ENCODE results near the gene P2RY8.
"Not testable (repeated sequence)": the region's sequence is repeated elsewhere in the genome, so short reads cannot be mapped to it uniquely, and the experiment has no call there.

The P2RY8 gene

GRCh38 chrX:1519022-1519497 lies 17.9 kb downstream of the P2RY8 start:
- no peak for DNase-seq

DNA sequence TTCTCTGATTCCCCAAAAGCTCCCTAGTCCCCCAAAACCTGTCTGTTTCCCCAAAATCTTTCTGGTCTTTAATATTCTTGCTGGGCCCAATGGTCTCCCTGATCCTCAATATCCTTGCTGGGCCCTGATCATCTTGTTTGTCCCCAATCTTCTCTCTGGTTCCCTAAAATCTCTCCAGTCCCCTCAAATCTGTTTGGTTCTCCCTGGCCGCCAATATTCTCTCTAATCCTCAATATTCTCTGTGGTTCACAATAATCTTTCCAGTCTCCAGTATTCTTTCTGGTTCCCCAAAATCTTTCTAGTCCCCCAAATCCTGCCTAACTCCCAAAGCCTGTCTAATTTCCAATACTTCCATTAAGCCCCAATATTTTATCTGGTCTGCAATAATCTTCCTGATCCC lies 18.5 kb downstream of the P2RY8 start:
- DNase-seq: no peak

DNA sequence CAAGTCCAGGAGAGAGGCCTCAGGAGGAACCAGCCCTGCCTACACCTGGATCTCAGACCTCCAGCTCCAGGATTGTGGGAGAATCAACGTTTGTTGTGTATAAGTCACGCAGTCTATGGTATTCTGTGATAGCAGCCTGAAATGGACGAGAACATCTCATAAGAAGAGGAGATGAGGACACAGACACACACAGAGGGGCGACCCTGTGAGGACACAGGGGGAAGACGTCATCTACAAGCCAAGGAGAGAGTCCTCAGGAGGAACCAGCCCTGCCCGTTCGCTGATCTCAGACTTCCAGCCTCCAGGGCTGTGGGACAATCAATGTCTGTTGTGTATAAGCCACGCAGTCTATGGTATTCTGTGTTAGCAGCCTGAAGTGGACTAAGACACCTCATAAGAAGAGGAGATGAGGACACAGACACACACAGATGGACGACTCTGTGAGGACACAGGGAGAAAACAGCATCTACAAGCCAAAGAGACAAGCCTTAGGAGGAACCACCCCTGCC lies 20.3 kb downstream of the P2RY8 start:
- DNase-seq: no peak

DNA sequence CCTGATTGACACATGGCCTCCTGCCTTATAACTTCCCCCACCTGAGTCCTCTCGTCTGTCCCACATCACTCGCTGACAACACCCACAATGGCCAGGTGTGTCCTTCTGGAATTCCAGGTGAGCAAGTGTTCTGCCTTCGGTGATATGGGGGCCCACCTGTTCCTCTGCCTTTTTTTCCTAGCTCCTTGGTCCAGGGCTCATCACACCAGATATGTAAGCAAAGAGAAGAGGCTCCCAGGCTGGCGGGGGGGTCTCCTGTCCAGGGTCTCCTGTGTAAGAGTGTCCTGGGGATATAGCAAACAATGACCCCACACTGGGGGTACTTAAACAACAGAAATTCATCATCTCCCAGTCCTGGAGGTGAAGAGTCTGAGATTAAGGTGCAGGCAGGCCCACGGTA lies 25.2 kb downstream of the P2RY8 start:
- DNase-seq: no peak

DNA sequence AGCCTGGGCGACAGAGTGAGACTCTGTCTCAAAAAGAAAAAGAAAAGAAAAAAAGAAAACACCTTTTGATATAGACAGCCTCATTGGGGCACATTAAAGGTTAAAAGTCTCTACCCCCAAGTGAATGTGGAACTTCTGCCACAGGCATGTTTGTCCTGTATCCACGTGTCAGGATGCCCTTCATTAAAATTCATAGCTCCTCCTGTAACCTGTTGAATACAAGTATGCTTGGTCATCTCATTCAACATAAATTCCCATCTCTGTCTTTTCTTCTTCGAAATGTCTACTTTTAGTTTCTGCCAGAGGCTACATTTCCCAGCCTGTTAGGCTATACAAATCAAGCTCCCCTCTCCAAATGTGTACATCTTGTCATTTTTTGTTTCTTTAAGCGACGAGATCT lies 25.8 kb downstream of the P2RY8 start:
- DNase-seq: no peak

GRCh38 chrX:1507511-1508463 lies 29.2 kb downstream of the P2RY8 start:
- no peak for DNase-seq

- DNase-seq: no peak
Measured at GRCh38 chrX:1506916-1507315, 30.1 kb downstream of the P2RY8 start.

DNA sequence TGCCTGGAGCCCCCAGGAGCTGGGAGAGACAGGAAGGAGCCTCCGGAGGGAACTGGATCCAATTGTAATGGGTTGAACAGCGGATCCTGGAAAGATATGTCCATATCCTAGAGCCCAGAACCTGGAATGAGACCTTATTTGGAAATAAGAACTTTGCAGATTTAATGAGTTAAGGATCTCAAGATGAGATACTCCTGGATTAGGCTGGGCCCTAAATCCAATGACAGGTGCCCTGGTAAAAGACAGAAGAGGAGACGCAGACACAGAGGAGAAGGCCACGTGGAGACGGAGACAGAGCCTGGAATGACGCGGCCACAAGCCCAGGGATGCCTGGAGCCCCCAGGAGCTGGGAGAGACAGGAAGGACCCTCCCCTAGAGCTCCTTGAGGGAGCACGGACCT lies 34.1 kb downstream of the P2RY8 start:
- no peak for DNase-seq

DNA sequence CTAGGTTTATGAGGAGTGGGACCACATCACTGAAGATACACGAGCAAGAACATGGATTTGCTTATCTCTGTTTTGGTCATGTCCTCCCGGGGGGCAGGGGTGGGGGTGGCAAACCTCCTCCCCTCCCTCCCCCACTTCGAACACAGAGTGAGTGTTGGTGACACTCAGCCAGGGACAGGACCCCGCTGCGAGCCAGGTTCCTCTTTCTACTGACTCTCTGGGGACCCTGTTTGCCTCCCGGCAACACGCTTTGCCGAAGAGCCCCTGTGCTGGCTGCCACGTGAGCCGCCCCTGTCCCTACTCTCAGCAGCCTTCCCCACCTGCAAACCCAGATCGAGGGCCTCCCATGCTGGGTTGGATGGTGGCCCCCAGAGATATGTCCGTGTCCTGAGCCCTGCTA lies 34.7 kb downstream of the P2RY8 start:
- DNase-seq: no peak

DNA sequence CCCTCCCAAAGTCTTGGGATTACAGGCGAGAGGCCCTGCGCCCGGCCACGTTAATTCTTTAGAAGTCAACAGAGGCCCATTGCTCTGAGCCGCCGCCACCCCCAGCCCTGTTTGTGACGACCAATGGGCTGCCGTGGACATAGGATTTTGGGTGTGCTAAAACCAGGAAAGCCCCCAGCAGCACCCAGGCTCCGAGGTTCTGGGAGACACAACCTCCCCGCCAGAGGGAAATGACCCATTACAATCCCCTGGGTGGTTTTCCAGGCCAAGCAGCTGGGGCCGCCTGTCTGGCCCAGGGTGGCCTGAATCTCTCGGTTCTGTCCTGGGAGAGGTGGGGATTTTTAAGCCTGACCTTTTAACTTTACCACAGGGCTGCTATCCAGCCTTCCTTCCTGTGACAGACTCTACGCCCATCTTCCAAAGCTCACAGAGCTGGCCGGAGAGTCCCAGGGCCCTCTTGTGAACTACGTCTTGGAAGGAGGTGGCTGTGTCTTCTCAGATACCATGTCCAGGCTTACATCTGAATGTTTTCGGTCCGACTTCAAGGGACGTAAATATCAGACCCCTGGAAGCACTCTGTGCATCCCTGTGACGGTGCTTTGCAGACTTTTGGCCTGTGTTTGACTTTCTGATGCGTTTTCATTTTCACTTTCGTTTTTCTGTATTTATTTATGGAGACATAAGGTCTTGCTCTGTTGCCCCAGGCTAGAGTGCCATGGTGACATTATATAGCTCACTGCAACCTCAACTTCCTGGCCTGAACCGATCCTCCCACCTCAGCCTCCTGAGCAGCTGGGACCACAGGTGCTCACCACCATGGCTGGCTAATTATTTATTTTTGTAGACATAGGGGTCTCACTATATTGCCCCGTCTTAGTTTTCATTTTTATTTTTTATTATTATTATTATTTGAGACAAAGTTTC lies 36.0 kb downstream of the P2RY8 start:
- no peak for DNase-seq

DNA sequence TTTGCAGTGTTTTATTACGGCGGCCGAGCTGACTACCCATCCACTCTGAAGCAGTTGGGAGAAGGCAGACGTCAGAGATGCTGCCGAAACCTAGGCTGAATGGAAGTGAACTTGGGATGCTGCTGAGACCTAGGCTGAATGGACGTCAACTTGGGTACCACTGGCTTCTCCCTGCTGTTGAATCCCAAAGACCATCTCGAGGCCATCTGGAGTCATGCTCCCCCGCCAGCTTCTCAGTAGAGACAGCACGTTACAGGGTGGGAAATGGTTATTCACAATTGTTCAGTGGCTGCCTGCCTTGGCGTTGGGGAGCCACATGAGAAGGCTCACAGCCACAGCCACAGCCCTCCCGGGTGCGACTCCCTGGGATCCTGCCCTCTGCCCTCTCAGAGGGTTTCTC lies 40.9 kb downstream of the P2RY8 start:
- DNase-seq: no peak

DNA sequence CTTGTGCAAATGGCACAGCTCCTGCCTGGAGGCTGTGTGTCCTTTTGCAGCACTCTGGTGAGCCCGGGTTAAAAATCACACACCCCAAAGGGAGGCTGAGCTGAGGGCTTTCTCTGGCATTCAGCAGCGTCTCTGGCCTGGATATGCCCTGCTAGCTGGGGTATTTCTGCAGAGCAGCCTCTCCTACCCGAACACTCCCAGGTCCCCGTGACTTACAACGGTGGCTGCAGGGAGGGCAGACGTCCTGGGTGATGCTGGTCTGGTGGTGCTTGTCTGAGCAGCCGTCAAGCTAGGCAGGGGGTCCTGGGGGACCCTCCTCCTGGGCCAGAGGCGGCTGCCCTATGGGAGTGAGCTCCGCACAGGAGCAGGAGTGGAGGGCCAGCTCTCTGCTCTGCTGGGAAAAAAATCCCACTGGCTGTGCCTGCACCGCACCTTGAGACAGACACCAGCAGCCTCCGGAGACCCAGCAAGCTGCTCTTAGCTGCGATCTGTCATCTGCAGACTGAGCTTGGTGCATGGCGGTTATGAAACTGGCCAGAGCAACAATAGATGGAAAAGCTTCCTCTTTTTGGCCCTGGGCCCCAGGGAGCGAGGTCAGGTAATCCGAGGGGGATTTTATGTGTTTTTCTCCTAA lies 43.0 kb downstream of the P2RY8 start:
- no peak for DNase-seq

- DNase-seq: no peak
Measured at GRCh38 chrX:1493412-1493811, 43.6 kb downstream of the P2RY8 start.

GRCh38 chrX:1492421-1493012 lies 44.5 kb downstream of the P2RY8 start:
- no peak for DNase-seq

- DNase-seq: peak; percentile 18
Measured at GRCh38 chrX:1491851-1492349, 45.1 kb downstream of the P2RY8 start.

DNA sequence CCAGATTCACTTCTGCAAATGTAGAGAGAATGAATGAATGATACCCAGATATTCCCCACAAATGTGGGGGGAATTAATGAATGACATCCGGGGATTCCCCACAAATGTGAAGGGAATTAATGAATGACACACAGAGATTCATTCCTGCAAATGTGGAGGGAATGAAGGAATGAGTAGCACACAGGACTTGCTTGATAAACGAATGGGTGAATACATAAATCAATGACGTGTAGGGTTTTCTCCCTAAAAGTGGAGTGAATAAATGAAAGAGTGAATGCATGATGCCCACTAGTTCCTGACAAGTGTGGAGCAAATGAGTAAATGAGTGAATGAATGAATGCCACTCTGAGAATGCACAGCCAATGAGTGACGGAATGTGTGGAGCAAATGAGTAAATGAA lies 45.7 kb downstream of the P2RY8 start:
- not testable (repeated sequence) for DNase-seq

GRCh38 chrX:1490723-1491122 lies 46.3 kb downstream of the P2RY8 start:
- not testable (repeated sequence) for DNase-seq

GRCh38 chrX:1489354-1489753 lies 47.6 kb downstream of the P2RY8 start:
- DNase-seq: not testable (repeated sequence)

GRCh38 chrX:1488745-1489144 lies 48.2 kb downstream of the P2RY8 start:
- no peak for DNase-seq

- DNase-seq: no peak
Measured at GRCh38 chrX:1488141-1488540, 48.8 kb downstream of the P2RY8 start.

DNA sequence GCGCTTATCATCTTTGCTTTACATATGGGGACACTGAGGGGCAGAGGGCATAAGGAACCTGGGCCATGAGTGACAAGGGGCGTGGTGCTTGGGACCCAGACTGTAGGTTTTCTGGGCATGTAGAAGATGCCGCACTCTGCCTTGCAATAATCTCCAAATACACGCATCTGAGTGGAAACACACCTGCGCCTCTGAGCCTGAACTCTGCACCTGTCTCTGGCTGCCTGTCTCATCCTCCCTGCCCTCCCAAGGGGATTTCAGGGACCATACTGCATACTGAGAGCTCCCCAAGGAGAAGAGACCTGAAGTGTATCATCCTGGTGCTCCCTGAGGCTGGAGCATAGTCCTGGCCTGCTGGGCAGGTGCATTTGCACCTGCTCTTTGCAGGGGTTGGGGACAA lies 49.6 kb downstream of the P2RY8 start:
- no peak for DNase-seq
